ENCODE data around the gene TMEM165.

DNA sequence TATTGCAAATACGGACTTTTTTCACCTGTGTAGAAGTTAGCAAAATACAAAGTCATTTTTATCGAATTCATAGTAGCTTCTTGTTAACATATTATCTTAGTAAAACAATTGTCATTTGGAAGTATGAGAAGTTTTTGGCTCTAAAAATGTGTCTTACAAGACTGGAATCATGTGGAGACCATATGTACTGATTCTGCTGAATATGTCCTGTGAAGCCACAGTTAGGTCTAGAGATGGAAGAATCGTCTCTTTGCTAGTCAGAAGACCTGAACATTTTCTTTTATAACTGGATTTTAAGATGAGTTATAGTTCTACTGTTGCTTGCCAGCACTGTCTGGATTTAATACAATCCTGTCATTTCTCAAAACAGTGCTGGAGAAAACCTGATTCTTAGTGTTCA lies 29.0 kb downstream of the TMEM165 start:
- TF ChIP-seq, protein P1, sequence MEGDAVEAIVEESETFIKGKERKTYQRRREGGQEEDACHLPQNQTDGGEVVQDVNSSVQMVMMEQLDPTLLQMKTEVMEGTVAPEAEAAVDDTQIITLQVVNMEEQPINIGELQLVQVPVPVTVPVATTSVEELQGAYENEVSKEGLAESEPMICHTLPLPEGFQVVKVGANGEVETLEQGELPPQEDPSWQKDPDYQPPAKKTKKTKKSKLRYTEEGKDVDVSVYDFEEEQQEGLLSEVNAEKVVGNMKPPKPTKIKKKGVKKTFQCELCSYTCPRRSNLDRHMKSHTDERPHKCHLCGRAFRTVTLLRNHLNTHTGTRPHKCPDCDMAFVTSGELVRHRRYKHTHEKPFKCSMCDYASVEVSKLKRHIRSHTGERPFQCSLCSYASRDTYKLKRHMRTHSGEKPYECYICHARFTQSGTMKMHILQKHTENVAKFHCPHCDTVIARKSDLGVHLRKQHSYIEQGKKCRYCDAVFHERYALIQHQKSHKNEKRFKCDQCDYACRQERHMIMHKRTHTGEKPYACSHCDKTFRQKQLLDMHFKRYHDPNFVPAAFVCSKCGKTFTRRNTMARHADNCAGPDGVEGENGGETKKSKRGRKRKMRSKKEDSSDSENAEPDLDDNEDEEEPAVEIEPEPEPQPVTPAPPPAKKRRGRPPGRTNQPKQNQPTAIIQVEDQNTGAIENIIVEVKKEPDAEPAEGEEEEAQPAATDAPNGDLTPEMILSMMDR (conservative IDR thresholded peaks at IDR 0.05 in 1 of 2, IDR thresholded peaks at IDR 0.05 in 1 of 2; ENCODE audit: low read depth in 1 of 2, low read length in 2 of 2) = no peak
- TF ChIP-seq EZH2 (IDR thresholded peaks at IDR 0.05; ENCODE audit: low read length, missing control alignments) = no peak

All from fibroblast of lung (primary cell).